ENCODE results near the gene CCSAP.
"Not testable (repeated sequence)": the region's sequence is repeated elsewhere in the genome, so short reads cannot be mapped to it uniquely, and the experiment has no call there.

The CCSAP gene

GRCh38 chr1:229296541-229296941 is 46.3 kb downstream of the CCSAP start:
- Histone ChIP-seq H3K4me2 (ENCODE audit: low read depth, low read length, poor library complexity, severe bottlenecking) (no peak overlapping the region), H3K27me3 (ENCODE audit: insufficient read depth, low read length, poor library complexity, severe bottlenecking) (no peaks in the 10 kb centered on the region), H3K9me3 (ENCODE audit: insufficient read depth, low read depth, low read length) (no peaks in the 10 kb centered on the region), H3K9ac (ENCODE audit: low read depth, low read length, poor library complexity, severe bottlenecking) (no peak overlapping the region), H3F3A (ENCODE audit: low read depth) (no peaks in the 10 kb centered on the region), H4K20me1 (ENCODE audit: insufficient read depth, low read length, poor library complexity, severe bottlenecking) (no peaks in the 10 kb centered on the region), H2AFZ (ENCODE audit: low read length) (no peak overlapping the region), H3K9me2 (replicated peaks; ENCODE audit: low read depth, low read length) (no peaks in the 10 kb centered on the region), H3K36me3 (ENCODE audit: insufficient read depth, low read length) (peaks cover 45% of the 10 kb centered on the region; the same call in 1 of the 2 replicates), H3K79me2 (ENCODE audit: insufficient read depth, low read length) (no peaks in the 10 kb centered on the region), H3K4me1 (ENCODE audit: insufficient read depth, low read length, poor library complexity, severe bottlenecking) (no peaks in the 10 kb centered on the region), H3K4me3 (ENCODE audit: low read length, poor library complexity, severe bottlenecking) (no peak overlapping the region)
- no peak for TF ChIP-seq CTCF (conservative IDR thresholded peaks at IDR 0.05; ENCODE audit: low read length)
- no peak for TF ChIP-seq EZH2phosphoT487 (IDR thresholded peaks at IDR 0.05; ENCODE audit: borderline replicate concordance)

- Histone ChIP-seq H3K79me2 (ENCODE audit: insufficient read depth, low read length) (no peaks in the 10 kb centered on the region), H3K27me3 (ENCODE audit: insufficient read depth, low read length, poor library complexity, severe bottlenecking) (no peaks in the 10 kb centered on the region), H3K9me2 (replicated peaks; ENCODE audit: low read depth, low read length) (no peaks in the 10 kb centered on the region), H3K4me1 (ENCODE audit: insufficient read depth, low read length, poor library complexity, severe bottlenecking) (no peaks in the 10 kb centered on the region), H2AFZ (ENCODE audit: low read length) (no peak overlapping the region), H3K9me3 (ENCODE audit: insufficient read depth, low read depth, low read length) (no peaks in the 10 kb centered on the region), H3K9ac (ENCODE audit: low read depth, low read length, poor library complexity, severe bottlenecking) (no peak overlapping the region), H3K4me3 (ENCODE audit: low read length, poor library complexity, severe bottlenecking) (no peak overlapping the region), H3F3A (ENCODE audit: low read depth) (no peaks in the 10 kb centered on the region), H3K36me3 (ENCODE audit: insufficient read depth, low read length) (peaks cover 45% of the 10 kb centered on the region; the same call in 1 of the 2 replicates), H3K4me2 (ENCODE audit: low read depth, low read length, poor library complexity, severe bottlenecking) (no peak overlapping the region), H4K20me1 (ENCODE audit: insufficient read depth, low read length, poor library complexity, severe bottlenecking) (no peaks in the 10 kb centered on the region)
- no peak for TF ChIP-seq CTCF (conservative IDR thresholded peaks at IDR 0.05; ENCODE audit: low read length)
- no peak for TF ChIP-seq EZH2phosphoT487 (IDR thresholded peaks at IDR 0.05; ENCODE audit: borderline replicate concordance)
Measured at GRCh38 chr1:229295745-229296144, 47.1 kb downstream of the CCSAP start.

GRCh38 chr1:229293528-229294204 is 49.2 kb downstream of the CCSAP start:
- no peak overlapping the region for H3K9ac ChIP-seq (ENCODE audit: low read depth, low read length, poor library complexity, severe bottlenecking)
- no peaks in the 10 kb centered on the region for H4K20me1 ChIP-seq (ENCODE audit: insufficient read depth, low read length, poor library complexity, severe bottlenecking)
- H2AFZ ChIP-seq (ENCODE audit: low read length) = no peak overlapping the region
- no peaks in the 10 kb centered on the region for H3F3A ChIP-seq (ENCODE audit: low read depth)
- no peaks in the 10 kb centered on the region for H3K9me3 ChIP-seq (ENCODE audit: insufficient read depth, low read depth, low read length)
- TF ChIP-seq CTCF (conservative IDR thresholded peaks at IDR 0.05; ENCODE audit: low read length) (no peak), EZH2phosphoT487 (IDR thresholded peaks at IDR 0.05; ENCODE audit: borderline replicate concordance) (no peak)
- H3K9me2 ChIP-seq (replicated peaks; ENCODE audit: low read depth, low read length) = no peaks in the 10 kb centered on the region
- H3K79me2 ChIP-seq (ENCODE audit: insufficient read depth, low read length) = no peaks in the 10 kb centered on the region
- no peaks in the 10 kb centered on the region for H3K27me3 ChIP-seq (ENCODE audit: insufficient read depth, low read length, poor library complexity, severe bottlenecking)
- no peak overlapping the region for H3K4me2 ChIP-seq (ENCODE audit: low read depth, low read length, poor library complexity, severe bottlenecking)
- peaks cover 42% of the 10 kb centered on the region; the same call in 1 of the 2 replicates for H3K36me3 ChIP-seq (ENCODE audit: insufficient read depth, low read length)
- no peaks in the 10 kb centered on the region for H3K4me1 ChIP-seq (ENCODE audit: insufficient read depth, low read length, poor library complexity, severe bottlenecking)
- no peak overlapping the region for H3K4me3 ChIP-seq (ENCODE audit: low read length, poor library complexity, severe bottlenecking)

GRCh38 chr1:229291686-229292085 is 51.2 kb downstream of the CCSAP start:
- H3K4me2 ChIP-seq (ENCODE audit: low read depth, low read length, poor library complexity, severe bottlenecking); H3K4me1 ChIP-seq (ENCODE audit: insufficient read depth, low read length, poor library complexity, severe bottlenecking); H4K20me1 ChIP-seq (ENCODE audit: insufficient read depth, low read length, poor library complexity, severe bottlenecking); H3K9me2 ChIP-seq (replicated peaks; ENCODE audit: low read depth, low read length); H3K4me3 ChIP-seq (ENCODE audit: low read length, poor library complexity, severe bottlenecking); H3K9ac ChIP-seq (ENCODE audit: low read depth, low read length, poor library complexity, severe bottlenecking); H3F3A ChIP-seq (ENCODE audit: low read depth); H3K9me3 ChIP-seq (ENCODE audit: insufficient read depth, low read depth, low read length); H2AFZ ChIP-seq (ENCODE audit: low read length); H3K27me3 ChIP-seq (ENCODE audit: insufficient read depth, low read length, poor library complexity, severe bottlenecking): not testable (repeated sequence)
- Histone ChIP-seq H3K79me2 (ENCODE audit: insufficient read depth, low read length) (peaks cover 16% of the 10 kb centered on the region; the same call in 1 of the 2 replicates), H3K36me3 (ENCODE audit: insufficient read depth, low read length) (peaks cover 34% of the 10 kb centered on the region; the same call in 1 of the 2 replicates)

All from Loucy (cell line).